Stimulated activated CD8-positive, alpha-beta memory T cell treated with anti-CD3 and anti-CD28 coated beads, Interleukin-15, amount 100 ng/mL, for 4 hours (primary cell): Measurements from ENCODE around the gene KPNB1.

Experiments used
- DNase-seq, 2 donors: peaks; one replicate each; pipeline ENCODE4 v3.0.0-alpha.2; 2020; ENCODE audit warnings: low read depth in 2 of 2

Gene KPNB1

GRCh38 chr17:47711366-47712099 is 61.8 kb downstream of the KPNB1 start:
- DNase-seq = no peak

GRCh38 chr17:47712330-47713023 is 62.8 kb downstream of the KPNB1 start:
- DNase-seq = no peak

DNA sequence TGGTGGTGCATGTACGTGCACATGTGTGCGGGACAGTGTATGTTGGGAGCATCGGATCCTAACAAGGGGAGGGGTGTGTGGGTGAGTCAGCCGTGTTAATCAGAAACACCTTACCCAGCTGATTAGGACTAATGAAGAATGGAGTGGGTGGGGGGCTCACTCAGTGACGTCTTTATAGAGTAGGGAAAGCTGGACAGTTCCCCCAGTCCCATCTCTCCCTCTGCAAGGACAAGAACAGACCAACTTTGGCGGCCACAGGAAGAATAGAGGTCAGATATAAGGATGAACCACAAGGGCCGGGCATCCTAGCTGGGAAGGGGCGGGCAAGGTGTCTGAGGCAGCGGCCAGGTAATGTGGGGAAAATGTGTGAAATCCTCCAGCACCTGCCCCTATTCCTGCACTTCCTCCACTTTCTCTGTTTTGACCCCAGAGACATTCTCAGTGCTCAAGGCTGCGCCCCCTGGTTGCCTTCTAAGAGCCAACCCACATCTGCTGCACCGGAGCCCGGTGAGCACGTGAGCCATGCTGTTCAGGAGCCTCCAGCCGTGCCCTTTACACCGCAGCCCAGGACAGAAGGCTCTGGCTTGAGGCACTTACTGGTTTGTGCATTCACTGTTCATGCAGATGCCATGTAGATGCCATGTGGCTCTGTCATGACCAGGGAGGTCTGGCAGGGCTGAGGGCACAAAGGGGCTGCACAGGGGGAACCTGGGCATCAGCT is 64.4 kb downstream of the KPNB1 start:
- DNase-seq = no peak

DNA sequence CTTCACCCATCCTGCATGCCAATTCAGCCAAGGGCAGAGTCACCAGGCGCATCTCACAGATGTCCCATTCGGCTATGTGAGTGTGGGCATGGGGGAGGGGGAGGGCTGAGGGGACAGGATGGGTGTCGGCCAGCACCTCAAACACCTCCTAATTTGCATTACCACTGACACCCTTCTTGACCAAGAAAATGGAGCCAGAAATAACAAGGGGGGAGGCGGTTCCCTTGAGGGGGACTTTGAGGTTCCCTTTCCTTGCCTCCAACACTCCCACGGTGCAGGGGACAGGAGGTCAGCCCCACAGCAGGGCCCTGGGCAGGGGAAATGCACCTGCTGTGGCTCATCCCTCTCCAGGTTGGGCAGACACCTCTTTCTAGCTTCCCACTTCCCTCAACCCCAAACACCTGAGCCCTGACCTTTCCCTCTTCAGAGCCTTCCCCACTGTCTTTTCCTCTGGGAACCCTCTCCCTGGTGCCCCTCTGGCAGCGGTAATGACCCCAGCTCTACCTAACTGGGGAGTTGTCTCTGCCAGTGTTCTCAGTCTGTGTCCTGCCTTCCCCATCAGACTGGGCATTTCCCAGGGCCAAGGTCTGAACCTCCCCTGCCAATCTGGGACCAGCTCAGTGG is 65.2 kb downstream of the KPNB1 start:
- no peak for DNase-seq

DNA sequence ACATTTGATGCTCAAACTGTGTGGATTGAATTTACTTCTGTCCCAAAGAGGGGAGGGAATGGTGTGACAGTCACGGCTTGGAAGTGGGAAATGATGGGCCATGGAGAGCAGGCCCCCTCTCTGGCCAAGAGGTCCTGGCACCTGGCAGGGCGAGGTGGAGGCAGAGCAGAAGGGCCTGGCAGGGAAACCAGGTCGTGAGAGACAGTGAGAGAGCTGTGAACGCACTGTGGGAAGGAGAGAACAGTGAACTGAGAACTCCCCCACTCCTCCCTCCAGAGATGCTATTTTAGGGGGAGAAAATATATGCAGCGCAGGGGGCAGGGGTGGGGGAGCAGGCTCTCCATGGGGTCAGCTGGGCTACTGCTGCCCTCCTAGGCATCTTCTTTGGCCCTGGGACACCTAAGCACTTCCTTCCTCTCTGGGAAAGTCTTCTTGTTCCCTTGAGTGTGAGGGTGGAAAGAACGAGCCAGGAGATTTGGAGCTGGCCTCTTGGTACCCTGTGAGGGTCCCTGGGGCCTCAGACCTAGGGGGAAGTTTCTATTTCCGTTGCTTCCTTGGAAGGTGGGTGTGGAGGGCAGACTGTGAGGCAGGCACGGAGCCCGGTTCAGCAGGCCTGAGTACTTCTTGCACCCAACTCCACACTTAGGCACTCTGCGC is 66.1 kb downstream of the KPNB1 start:
- DNase-seq = no peak

DNA sequence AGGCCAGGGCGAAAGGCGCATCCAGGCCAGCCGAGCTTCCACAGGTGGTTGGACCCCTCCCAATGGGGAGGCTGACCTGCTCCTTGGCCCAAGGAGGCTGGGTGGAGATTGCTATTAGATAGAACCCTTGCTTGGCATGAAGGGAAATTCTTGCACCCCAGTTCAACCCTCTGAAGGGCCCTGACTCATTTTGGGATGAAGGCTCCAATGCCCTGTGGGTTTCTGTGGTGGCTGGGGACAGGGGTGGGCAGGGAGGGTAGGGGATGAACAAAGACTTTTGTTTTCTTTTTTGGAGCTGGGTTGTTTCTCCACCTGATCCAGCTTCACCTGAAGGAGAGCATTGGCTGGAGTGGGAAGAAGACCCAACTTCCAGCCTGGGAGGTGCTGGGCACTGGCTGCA is 66.7 kb downstream of the KPNB1 start:
- no peak for DNase-seq

GRCh38 chr17:47717261-47717697 is 67.6 kb downstream of the KPNB1 start:
- DNase-seq = no peak

DNA sequence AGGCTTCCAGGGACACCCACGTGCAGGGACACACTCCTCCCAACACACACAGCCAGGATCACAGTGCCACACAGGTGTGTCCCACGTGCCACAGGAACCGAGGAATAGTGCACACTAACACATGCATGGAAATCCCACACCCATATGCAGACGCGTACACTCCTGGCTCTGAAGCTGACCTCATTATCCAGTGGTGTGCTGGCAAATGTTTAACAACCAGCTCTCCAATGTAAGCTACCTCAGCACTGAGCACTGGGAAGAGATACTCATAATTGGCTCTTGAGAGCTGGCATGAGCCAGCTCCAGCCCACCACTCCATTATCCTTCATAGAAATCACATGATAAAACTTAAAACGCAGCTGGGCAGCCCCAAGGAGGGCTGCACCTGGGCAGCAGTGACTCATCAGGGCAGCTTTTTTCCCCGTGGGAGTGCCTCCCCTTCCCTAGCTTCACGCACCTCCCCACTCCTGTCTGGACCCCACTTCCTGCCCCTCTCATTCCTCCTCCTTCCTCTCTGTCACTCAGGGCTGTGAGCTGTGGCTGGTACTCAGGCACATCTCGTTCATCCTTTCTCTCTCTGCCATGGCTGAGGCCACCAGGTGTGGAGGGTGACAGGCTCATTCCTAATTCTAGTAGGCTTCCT is 68.4 kb downstream of the KPNB1 start:
- DNase-seq = peak in 1 of 2 donors; percentile 71

DNA sequence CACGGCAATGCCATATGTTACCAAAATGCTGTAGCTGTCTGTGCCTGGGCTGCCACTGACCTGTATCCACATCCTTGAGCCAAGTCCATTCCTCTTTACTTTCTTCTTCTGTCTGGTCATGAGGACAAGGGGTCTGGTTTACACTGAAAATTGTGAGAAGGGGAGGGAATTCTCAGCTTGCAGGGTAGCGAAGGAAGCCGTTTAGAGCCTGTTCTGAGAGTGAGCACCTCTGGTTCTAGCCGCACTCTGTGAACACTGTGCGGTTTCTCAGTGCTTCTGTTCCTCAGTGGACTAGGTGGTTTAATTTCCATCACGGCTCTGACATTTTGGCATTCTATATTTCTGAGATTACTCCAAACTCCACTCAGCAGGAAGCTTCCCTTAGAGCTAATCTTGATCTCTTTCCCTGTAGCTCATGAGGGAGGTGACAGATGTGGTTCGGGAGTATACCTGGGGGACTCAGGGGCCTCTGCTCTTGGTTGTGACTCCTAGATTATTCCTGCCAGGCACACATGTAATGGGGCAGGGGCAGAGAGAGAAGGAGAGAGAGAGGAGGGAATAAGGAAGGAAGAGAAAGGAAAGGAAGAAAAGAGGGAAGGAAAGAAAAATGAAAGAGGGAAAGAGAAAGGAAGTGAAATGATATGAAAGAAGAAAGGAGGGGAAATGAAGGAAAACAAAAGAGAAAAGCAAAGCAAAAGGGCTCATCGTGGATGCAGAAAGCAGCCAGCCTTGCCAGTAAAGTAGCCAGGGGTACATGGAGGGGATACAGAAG is 69.1 kb downstream of the KPNB1 start:
- DNase-seq = no peak

GRCh38 chr17:47719411-47720152 is 69.9 kb downstream of the KPNB1 start:
- DNase-seq = peak; percentile 50 to 77

- no peak for DNase-seq
Observed at GRCh38 chr17:47720196-47720595, 70.5 kb downstream of the KPNB1 start.

GRCh38 chr17:47720754-47721533 is 71.2 kb downstream of the KPNB1 start:
- peak; percentile 94 to 98 for DNase-seq

DNA sequence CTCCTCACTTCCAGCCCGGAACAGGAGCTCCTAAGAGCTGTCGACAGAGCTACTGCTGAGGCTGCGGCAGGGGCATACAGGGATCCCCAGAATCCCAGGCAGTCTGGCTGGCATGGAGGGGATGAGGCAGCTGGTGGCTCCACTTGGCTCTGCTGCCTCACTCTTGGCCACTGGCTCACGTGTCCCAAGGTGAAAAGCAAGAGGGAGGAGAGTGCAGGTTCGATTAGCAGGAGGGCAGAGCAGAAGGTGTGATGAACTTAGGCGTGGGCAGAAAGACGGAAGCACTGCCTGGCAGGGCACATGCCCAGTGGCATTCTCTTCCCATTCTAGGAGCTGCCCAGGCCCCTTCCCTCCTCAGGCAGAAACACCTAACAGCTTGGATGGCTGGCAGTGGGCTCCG is 72.0 kb downstream of the KPNB1 start:
- no peak for DNase-seq

- no peak for DNase-seq
Observed at GRCh38 chr17:47724705-47725104, 75.0 kb downstream of the KPNB1 start.

DNA sequence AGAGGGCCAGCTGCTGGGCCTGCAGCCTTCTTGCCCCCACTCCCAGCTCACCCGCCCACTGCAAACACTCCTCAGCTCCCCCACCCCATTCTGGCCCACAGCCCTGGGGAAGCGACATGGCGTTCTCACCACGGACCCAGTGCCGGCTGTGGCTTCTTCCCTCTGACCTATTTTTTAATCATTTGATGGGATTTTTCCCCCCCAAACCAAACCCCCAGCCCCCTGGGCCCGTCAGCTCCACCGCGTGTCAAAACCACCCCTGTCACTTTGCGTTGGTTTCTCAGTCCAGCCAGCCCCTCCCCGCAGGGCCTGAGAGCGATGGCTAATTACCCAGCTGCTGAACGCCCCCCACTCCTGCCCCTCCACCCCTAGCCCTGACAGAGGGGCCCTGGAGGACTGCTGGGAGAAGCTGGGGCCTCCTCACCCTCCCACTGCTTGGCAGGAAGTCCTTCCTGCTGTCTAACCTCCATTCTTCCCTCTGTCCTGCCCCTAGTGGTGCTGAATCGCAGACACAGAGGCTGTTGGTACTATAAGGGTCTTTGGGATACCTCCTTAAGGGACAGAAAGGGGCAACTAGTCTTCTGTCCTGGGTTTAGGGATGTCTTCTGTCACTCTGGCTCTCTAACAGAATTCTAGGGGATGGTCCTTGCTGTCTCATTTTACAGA is 75.9 kb downstream of the KPNB1 start:
- no peak for DNase-seq

DNA sequence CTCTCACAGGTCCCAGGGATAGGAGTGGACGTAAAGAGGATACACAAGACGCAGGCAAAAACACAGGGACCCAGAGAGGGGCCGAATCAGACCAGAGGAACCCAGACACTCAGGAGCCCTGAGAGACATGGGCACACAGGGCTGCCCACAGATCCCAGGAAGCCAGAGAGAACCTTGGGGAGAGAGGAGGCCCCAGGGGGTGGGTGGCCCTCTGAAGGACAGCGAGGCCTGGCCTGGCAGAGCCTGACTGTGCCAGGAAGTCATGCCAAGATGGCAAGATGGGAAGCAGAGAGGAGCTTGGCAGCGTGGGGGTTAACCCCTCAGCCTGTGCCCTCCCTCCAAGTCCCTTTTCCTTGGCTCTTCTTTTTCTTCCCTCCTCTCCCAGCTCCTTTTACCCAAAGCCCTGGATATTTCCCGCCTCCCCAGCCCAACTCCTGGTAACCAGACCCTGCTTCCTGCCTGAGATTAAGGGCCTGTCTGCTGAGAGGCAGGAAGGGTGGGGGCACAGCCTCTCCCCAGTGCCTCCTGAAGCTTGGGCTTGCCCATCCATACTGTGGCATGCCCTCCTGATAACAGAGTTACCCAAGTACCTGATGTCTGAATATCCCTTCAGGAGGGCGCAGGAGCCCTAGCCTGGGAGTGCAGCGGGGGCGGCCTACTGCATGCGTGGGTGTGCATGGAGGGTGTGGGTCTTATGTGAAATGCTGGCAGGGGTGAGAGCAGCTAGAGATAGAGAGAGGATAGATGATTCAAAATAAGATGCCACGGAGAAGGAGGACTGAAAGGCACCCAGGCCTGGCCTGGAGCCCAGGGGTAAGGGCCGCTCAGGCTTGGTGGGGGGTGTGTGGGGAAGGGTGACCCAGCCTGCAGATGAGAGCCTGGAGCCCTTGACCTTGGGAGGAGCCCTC is 77.3 kb downstream of the KPNB1 start:
- DNase-seq = no peak

GRCh38 chr17:47727704-47728036 is 78.0 kb downstream of the KPNB1 start:
- DNase-seq = no peak
